Right lobe of liver (tissue), 4 donors: ENCODE data around the gene CCDC97.

Experiments used
- CTCF ChIP-seq, 4 donors: fragments of 200-600 bp in 3 of 4; fragments of 450-650 bp in 1 of 4; IDR thresholded peaks; one replicate each; pipeline versions ENCODE4 v1.5.1 to v1.8.0; 2016 to 2022; ENCODE audit warnings: antibody characterized with exemption in 4 of 4, mild to moderate bottlenecking in 2 of 4
- POLR2A ChIP-seq: fragments of 450-650 bp; IDR thresholded peaks from one replicate; pipeline ENCODE4 v1.6.1; 2017; ENCODE audit warnings: antibody characterized with exemption, mild to moderate bottlenecking
- donor health status: DM: no; HTN: no; CAD: no.
- donor health status: DM: no; HTN: no; CAD: no.
- donor health status: DM: no; HTN: yes; CAD: no.

- TF ChIP-seq POLR2A: no peak
- no peak for TF ChIP-seq CTCF (IDR thresholded peaks at IDR 0.05)
Measured at GRCh38 chr19:41369769-41370168, 59.8 kb downstream of the CCDC97 start.
